Endothelial cell of umbilical vein (primary cell): ENCODE measurements around the gene CELA3B. TPM values are rescaled to one million over a fixed set of nuclear protein-coding genes. Genes with fewer than 3 reads are reported as not detected.

Experiments
- BruUV-seq: library from RNA; stranded (reverse); fragments of 400-500 nt; replicated peaks from 2 replicates; lab custom pipeline; 2021; lab: Mats Ljungman, UMichigan
- CTCF ChIA-PET: fragments of 300-600, 350-600 bp; sonication (Branson Sonifier 250); formaldehyde crosslinking; loops from one replicate; lab custom pipeline; 2021; ENCODE audit warnings: antibody characterized with exemption, inconsistent platforms; lab: Charles Lee
- POLR2A ChIA-PET: fragments of 300-600, 350-600 bp; sonication (Branson Sonifier 250); formaldehyde crosslinking; loops from one replicate; lab custom pipeline; 2021; ENCODE audit warnings: antibody characterized with exemption, inconsistent platforms; lab: Charles Lee
- DNase-seq: peaks from one replicate; pipeline ENCODE4 v3.0.0-alpha.2; 2011; ENCODE audit warnings: low read depth, low spot score
- FAIRE-seq: peaks from 2 replicates; lab custom pipeline; 2011; peaks lifted over from hg19 to GRCh38; lab: Jason Lieb, UNC
- H2AFZ ChIP-seq: 2 replicates; pipeline ENCODE4 v1.6.0; 2012; ENCODE audit warnings: low read depth, low read length, control low read depth, inconsistent platforms
- H3K27ac ChIP-seq: 2 replicates; pipeline ENCODE4 v1.5.1; 2011; ENCODE audit warnings: low read depth, mild to moderate bottlenecking, control low read depth, low read length, moderate library complexity; ENCODE audit not compliant: insufficient read depth
- H3K27me3 ChIP-seq, 2 experiments: 2 replicates each; pipeline versions ENCODE4 v1.6.0 to v1.6.1; 2011; ENCODE audit warnings: low read length in 2 of 2, mixed read lengths in 1 of 2; ENCODE audit not compliant: control insufficient read depth in 2 of 2, insufficient read depth in 2 of 2
- H3K36me3 ChIP-seq, 2 experiments: 2 replicates in 1 of 2; 3 replicates in 1 of 2; pipeline ENCODE4 v1.5.1; 2011; ENCODE audit warnings: low read length in 2 of 2, mild to moderate bottlenecking in 1 of 2, moderate library complexity in 1 of 2; ENCODE audit not compliant: control insufficient read depth in 2 of 2, insufficient read depth in 2 of 2; ENCODE audit errors: extremely low read depth in 1 of 2
- H3K4me1 ChIP-seq: 3 replicates; pipeline ENCODE4 v1.5.1; 2011; ENCODE audit warnings: mild to moderate bottlenecking, low read length; ENCODE audit not compliant: control insufficient read depth, insufficient read depth; ENCODE audit errors: extremely low read depth
- H3K4me2 ChIP-seq: 2 replicates; pipeline ENCODE4 v1.6.1; 2011; ENCODE audit warnings: low read length, control low read depth, mixed read lengths; ENCODE audit not compliant: insufficient read depth
- H3K4me3 ChIP-seq, 3 experiments: fragments of 200-600 bp in 1 of 3; sonication (generic), shearing (Covaris generic) in 1 of 3; replicated peaks in 1 of 3; 2 replicates each; pipeline ENCODE4 v1.5.1; 2011 to 2016; ENCODE audit warnings: control low read depth in 3 of 3, low read length in 3 of 3, mild to moderate bottlenecking in 2 of 3, inconsistent platforms in 1 of 3, low read depth in 1 of 3, moderate library complexity in 1 of 3; ENCODE audit not compliant: insufficient read depth in 1 of 3
- H3K79me2 ChIP-seq: 2 replicates; pipeline ENCODE4 v1.6.0; 2012; ENCODE audit warnings: low read length, inconsistent platforms; ENCODE audit not compliant: control insufficient read depth, insufficient read depth
- H3K9ac ChIP-seq: replicated peaks from 2 replicates; pipeline ENCODE3; 2011; ENCODE audit warnings: low read length, control low read depth; ENCODE audit not compliant: insufficient read depth; ENCODE audit errors: extremely low read depth
- H3K9me1 ChIP-seq: replicated peaks from 3 replicates; pipeline ENCODE4 v1.6.0; 2011; ENCODE audit warnings: mild to moderate bottlenecking, low read length; ENCODE audit not compliant: control insufficient read depth, insufficient read depth; ENCODE audit errors: extremely low read depth
- H3K9me3 ChIP-seq: replicated peaks from 2 replicates; pipeline ENCODE4 v1.5.1; 2012; ENCODE audit warnings: low read length, inconsistent platforms; ENCODE audit not compliant: control insufficient read depth, insufficient read depth
- H4K20me1 ChIP-seq: replicated peaks from 2 replicates; pipeline ENCODE3; 2011; ENCODE audit warnings: mild to moderate bottlenecking, low read length; ENCODE audit not compliant: control insufficient read depth, insufficient read depth; ENCODE audit errors: extremely low read depth
- EZH2 ChIP-seq: IDR thresholded peaks from 2 replicates; pipeline ENCODE4 v1.6.1; 2012; ENCODE audit warnings: borderline replicate concordance, low read depth, mild to moderate bottlenecking, moderate library complexity, low read length, inconsistent platforms; ENCODE audit not compliant: severe bottlenecking
- FOS ChIP-seq: IDR thresholded peaks from 2 replicates; pipeline ENCODE4 v1.6.1; 2011; ENCODE audit warnings: mild to moderate bottlenecking, low read length, moderate library complexity, borderline replicate concordance; ENCODE audit not compliant: insufficient read depth
- GATA2 ChIP-seq: IDR thresholded peaks from 2 replicates; pipeline ENCODE4 v1.7.0; 2011; ENCODE audit warnings: low read depth, mild to moderate bottlenecking, moderate library complexity, mixed read lengths, low read length; ENCODE audit not compliant: insufficient read length, insufficient read depth
- JUN ChIP-seq: IDR thresholded peaks from 2 replicates; pipeline ENCODE4 v1.6.1; 2011; ENCODE audit warnings: borderline replicate concordance, low read depth; ENCODE audit not compliant: insufficient read length, insufficient read depth
- MYC ChIP-seq: IDR thresholded peaks from one replicate; pipeline ENCODE4 v1.6.1; 2011; ENCODE audit warnings: mild to moderate bottlenecking, low read depth, low read length
- POLR2A ChIP-seq: IDR thresholded peaks from 2 replicates; pipeline ENCODE4 v1.6.1; 2012; ENCODE audit warnings: low read depth, mild to moderate bottlenecking, control low read depth, low read length
- POLR2AphosphoS5 ChIP-seq: IDR thresholded peaks from 2 replicates; pipeline ENCODE4 v1.6.1; 2012; ENCODE audit warnings: low read depth, mild to moderate bottlenecking, control low read depth, low read length, moderate library complexity; ENCODE audit not compliant: insufficient read depth
- dilution Hi-C: fragments of 300-500 bp; cut with MboI; formaldehyde crosslinking; loops from one replicate; pipeline ENCODE4 v1.15.0; 2019; ENCODE audit warnings: low sequenced_read_pairs; ENCODE audit not compliant: extremely low pct_ligation_motif_present
- intact Hi-C: fragments of 100-400 bp; cut with micrococcal nuclease; formaldehyde crosslinking; loops from one replicate; pipeline ENCODE4 v1.10.0; 2022
- polyA plus RNA-seq, 4 experiments: library from polyadenylated mRNA; depleted of rRNA in 3 of 4; stranded (reverse) in 3 of 4; unstranded in 1 of 4; fragments of >200 nt; gene quantifications; 2 replicates each; pipeline versions ENCODE4 v1.2.1 to v1.2.3, GENCODE V29; 2011 to 2012; ENCODE audit warnings: missing spikeins in 1 of 4
- total RNA-seq: library from RNA; stranded (reverse); gene quantifications from 2 replicates; pipeline ENCODE4 v1.2.3, GENCODE V29; 2021
- TF ChIP-seq, protein P1 (sequence below): IDR thresholded peaks from 2 replicates; pipeline ENCODE4 v1.6.1; 2011; ENCODE audit not compliant: insufficient read depth, insufficient read length
- TF ChIP-seq, protein P2 (sequence below), 2 donors: IDR thresholded peaks; 1 replicate in 1 of 2; 2 replicates in 1 of 2; pipeline ENCODE4 v1.5.1; 2011; ENCODE audit warnings: low read length in 2 of 2, mild to moderate bottlenecking in 2 of 2, moderate library complexity in 2 of 2, control low read depth in 1 of 2, inconsistent platforms in 1 of 2, low read depth in 1 of 2; ENCODE audit not compliant: insufficient read depth in 1 of 2; ENCODE audit errors: extremely low read depth in 1 of 2

The CELA3B gene
- total and polyA plus RNA-seq, 2 donors (not counting 3 experiments of a cell fraction or from before 2014, with no cell fraction given): 0.32 TPM; not detected in 1

DNA sequence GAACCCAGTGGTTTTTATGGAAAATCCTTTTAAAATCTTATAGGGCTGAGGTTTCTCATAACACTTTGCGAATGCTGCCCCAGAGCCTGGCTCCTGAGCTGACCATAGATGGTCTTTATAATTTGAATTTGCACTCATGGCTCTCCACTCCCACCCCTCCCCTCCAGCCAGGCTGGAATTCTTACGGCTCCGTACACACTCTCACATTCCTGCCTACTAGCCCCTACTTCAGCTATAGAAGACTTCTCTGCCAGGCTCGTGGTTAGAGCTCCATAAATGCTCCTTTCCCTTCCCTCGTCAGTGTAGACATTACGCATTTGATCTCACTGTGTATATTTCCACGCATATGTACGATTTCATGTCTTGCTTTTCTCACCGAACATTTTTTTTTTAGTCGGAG, 34.4 kb upstream of the CELA3B start:
- intact Hi-C loops (no loop called here), dilution Hi-C loops (no loop called here)
- no peaks in the 10 kb centered on the region for H3K27me3 ChIP-seq
- H4K20me1 ChIP-seq: no peaks in the 10 kb centered on the region
- H3K36me3 ChIP-seq: no peaks in the 10 kb centered on the region
- ChIA-PET POLR2A (interaction anchor here (0.5 kb wide), 1 partner anchor 12 kb away, joined by 5 read pairs; no protein-coding TSS in a partner anchor), CTCF (interaction anchor here (0.9 to 3.5 kb wide), 9 partner anchors 11 to 43 kb away, joined by 3 to 20 read pairs (median 4); no protein-coding TSS in a partner anchor)
- no peaks in the 10 kb centered on the region for H3K9me3 ChIP-seq
- H3K27ac ChIP-seq: peak overlapping the region; percentile 39
- BruUV-seq: no TSS peak
- H2AFZ ChIP-seq: no peak overlapping the region
- peaks cover 67% of the 10 kb centered on the region for H3K4me1 ChIP-seq
- no peak overlapping the region for H3K4me3 ChIP-seq
- H3K4me2 ChIP-seq: no peak overlapping the region
- no peaks in the 10 kb centered on the region for H3K9me1 ChIP-seq
- DNase-seq: no peak
- no peak for FAIRE-seq
- H3K9ac ChIP-seq: no peak overlapping the region
- H3K79me2 ChIP-seq: peaks cover 3% of the 10 kb centered on the region
- TF ChIP-seq, protein P1, sequence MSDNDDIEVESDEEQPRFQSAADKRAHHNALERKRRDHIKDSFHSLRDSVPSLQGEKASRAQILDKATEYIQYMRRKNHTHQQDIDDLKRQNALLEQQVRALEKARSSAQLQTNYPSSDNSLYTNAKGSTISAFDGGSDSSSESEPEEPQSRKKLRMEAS: no peak
- TF ChIP-seq, protein P2, sequence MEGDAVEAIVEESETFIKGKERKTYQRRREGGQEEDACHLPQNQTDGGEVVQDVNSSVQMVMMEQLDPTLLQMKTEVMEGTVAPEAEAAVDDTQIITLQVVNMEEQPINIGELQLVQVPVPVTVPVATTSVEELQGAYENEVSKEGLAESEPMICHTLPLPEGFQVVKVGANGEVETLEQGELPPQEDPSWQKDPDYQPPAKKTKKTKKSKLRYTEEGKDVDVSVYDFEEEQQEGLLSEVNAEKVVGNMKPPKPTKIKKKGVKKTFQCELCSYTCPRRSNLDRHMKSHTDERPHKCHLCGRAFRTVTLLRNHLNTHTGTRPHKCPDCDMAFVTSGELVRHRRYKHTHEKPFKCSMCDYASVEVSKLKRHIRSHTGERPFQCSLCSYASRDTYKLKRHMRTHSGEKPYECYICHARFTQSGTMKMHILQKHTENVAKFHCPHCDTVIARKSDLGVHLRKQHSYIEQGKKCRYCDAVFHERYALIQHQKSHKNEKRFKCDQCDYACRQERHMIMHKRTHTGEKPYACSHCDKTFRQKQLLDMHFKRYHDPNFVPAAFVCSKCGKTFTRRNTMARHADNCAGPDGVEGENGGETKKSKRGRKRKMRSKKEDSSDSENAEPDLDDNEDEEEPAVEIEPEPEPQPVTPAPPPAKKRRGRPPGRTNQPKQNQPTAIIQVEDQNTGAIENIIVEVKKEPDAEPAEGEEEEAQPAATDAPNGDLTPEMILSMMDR (IDR thresholded peaks at IDR 0.05; ENCODE audit: extremely low read depth in 1 of 2, insufficient read depth in 1 of 2, low read depth in 1 of 2, low read length in 2 of 2): no peak
- TF ChIP-seq JUN (no peak), FOS (no peak), POLR2AphosphoS5 (no peak), POLR2A (no peak), GATA2 (no peak), EZH2 (no peak), MYC (no peak)
